Activated CD8-positive, alpha-beta memory T cell treated with anti-CD3 and anti-CD28 coated beads, Interleukin-2, amount 10 ng/mL, durations not matched to agents 7 days and 5 days (primary cell): ENCODE measurements around the gene GFRA1. TPM values are rescaled to one million over a fixed set of nuclear protein-coding genes. Genes with fewer than 3 reads are reported as not detected.

ENCODE experiments used
- ATAC-seq: fragments of 150-1000 bp; cut with Tn5 transposase; one replicate; pipeline ENCODE4 v1.10.0; 2021; ENCODE audit warnings: moderate library complexity
- CTCF ChIA-PET: fragments of 350-600 bp; sonication (Branson Sonifier 250); formaldehyde crosslinking; loops from one replicate; lab custom pipeline; 2021; ENCODE audit warnings: antibody characterized with exemption; lab: Charles Lee
- DNase-seq: peaks from one replicate; pipeline ENCODE4 v3.0.0-alpha.2; 2020
- H3K27ac Mint-ChIP-seq: one replicate; pipeline ENCODE4 v1.8.0; 2021; ENCODE audit warnings: mild to moderate bottlenecking, mixed read lengths
- H3K27me3 Mint-ChIP-seq: one replicate; pipeline ENCODE4 v1.8.0; 2021; ENCODE audit warnings: mixed read lengths
- H3K36me3 Mint-ChIP-seq: one replicate; pipeline ENCODE4 v1.8.0; 2021; ENCODE audit warnings: mild to moderate bottlenecking, mixed read lengths
- H3K4me1 Mint-ChIP-seq: one replicate; pipeline ENCODE4 v1.8.0; 2021; ENCODE audit warnings: mixed read lengths
- H3K4me3 Mint-ChIP-seq: one replicate; pipeline ENCODE4 v1.8.0; 2021; ENCODE audit warnings: mild to moderate bottlenecking, moderate library complexity, mixed read lengths
- H3K9me3 Mint-ChIP-seq: one replicate; pipeline ENCODE4 v1.8.0; 2022; ENCODE audit warnings: low read depth, mixed read lengths
- total RNA-seq, 2 experiments: library from RNA; stranded (reverse); gene quantifications; one replicate each; pipeline ENCODE4 v1.2.3, GENCODE V29; 2021

Gene GFRA1
- total RNA-seq, 2 experiments from 2014 or later = not detected

DNA sequence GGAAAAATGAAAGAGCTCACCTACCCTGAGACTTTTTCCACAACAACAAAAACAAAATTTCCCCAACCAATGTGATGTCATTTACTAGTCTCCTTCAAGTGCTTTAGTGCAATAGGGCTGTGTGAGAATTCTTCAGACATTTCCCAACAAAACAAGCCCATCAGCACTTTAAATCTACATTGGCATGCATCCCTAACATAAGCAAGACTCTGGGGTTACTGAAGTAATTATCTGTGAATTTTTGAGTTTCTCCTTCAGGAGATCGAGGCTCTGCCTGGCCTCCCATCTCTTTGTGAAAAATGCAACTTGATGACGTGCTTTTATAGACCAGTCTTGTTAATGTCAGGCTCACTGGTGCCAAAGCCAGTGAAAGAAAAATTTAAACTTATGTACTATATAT is 255.6 kb downstream of the GFRA1 start:
- H3K4me3 Mint-ChIP-seq = no peak overlapping the region
- H3K27me3 Mint-ChIP-seq = no peaks in the 10 kb centered on the region
- DNase-seq (no peak), ATAC-seq (no peak)
- CTCF ChIA-PET = no interaction called here
- no peaks in the 10 kb centered on the region for H3K9me3 Mint-ChIP-seq
- no peak overlapping the region for H3K27ac Mint-ChIP-seq
- H3K36me3 Mint-ChIP-seq = no peaks in the 10 kb centered on the region
- no peaks in the 10 kb centered on the region for H3K4me1 Mint-ChIP-seq

DNA sequence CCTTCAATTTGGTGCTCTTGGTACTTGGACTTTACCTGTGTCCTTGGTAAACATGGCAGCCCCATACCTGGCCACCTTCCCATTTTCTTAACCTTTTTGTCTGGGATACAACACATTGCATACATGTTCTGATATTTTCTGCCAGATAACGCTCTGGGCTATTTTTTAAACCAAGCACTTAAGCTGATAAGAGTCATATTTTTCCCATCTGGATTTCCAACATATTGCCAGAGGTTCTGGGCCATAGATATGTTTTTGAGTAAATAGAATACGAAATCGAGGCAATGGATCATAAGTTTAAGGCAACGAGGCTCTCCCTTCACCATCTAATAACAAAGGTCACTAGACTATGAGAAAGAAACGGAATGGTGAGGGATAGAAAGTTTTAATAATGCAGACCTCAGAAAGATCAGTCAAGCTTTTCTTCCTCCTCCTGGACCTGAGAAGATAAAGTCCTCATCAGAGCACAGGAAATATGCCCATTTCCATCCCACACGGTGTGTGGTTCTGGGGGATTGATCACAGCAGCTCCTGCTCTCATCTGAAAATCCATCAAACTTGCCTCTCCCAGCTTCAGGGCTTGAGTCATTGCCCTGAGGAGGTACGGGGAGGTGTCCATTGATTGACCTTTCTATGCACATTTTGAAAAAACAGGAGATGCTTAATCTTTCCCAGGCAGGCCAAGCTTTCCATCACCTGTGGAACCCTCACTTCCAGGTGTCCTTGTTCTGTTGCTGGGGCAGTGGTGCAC is 257.2 kb downstream of the GFRA1 start:
- CTCF ChIA-PET = no interaction called here
- no peak overlapping the region for H3K4me3 Mint-ChIP-seq
- no peaks in the 10 kb centered on the region for H3K36me3 Mint-ChIP-seq
- DNase-seq = no peak
- H3K9me3 Mint-ChIP-seq = no peaks in the 10 kb centered on the region
- no peak overlapping the region for H3K27ac Mint-ChIP-seq
- no peaks in the 10 kb centered on the region for H3K27me3 Mint-ChIP-seq
- no peaks in the 10 kb centered on the region for H3K4me1 Mint-ChIP-seq
- ATAC-seq = no peak

GRCh38 chr10:116014871-116015582 is 258.0 kb downstream of the GFRA1 start:
- DNase-seq (no peak), ATAC-seq (no peak)
- no peaks in the 10 kb centered on the region for H3K27me3 Mint-ChIP-seq
- H3K9me3 Mint-ChIP-seq = no peaks in the 10 kb centered on the region
- H3K4me3 Mint-ChIP-seq = no peak overlapping the region
- CTCF ChIA-PET = no interaction called here
- no peak overlapping the region for H3K27ac Mint-ChIP-seq
- no peaks in the 10 kb centered on the region for H3K4me1 Mint-ChIP-seq
- no peaks in the 10 kb centered on the region for H3K36me3 Mint-ChIP-seq

- no peaks in the 10 kb centered on the region for H3K4me1 Mint-ChIP-seq
- DNase-seq = no peak
- H3K27ac Mint-ChIP-seq = no peak overlapping the region
- no peak for ATAC-seq
- CTCF ChIA-PET = no interaction called here
- H3K4me3 Mint-ChIP-seq = no peak overlapping the region
- H3K36me3 Mint-ChIP-seq = no peaks in the 10 kb centered on the region
- H3K27me3 Mint-ChIP-seq = no peaks in the 10 kb centered on the region
- H3K9me3 Mint-ChIP-seq = no peaks in the 10 kb centered on the region
Observed at GRCh38 chr10:116014326-116014725, 258.7 kb downstream of the GFRA1 start.

DNA sequence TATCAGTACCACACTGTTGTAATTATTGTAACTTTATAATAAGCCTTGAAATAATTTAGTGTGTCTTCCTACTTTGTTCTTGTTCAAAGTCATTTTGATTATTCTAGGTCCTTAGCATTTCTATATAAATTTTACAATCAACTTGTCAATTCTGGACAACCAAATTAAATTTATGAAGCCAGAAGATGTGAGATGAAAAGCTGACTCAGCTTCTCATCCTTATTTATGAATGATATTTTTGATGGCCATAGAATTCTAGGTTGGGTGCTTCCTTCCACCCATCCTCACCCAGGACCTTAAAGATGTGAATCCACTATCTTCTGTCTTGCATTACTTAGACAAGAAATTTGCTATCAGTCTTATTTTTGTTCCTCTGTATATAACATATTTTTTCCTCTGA is 261.1 kb downstream of the GFRA1 start:
- Mint-ChIP-seq H3K9me3 (no peaks in the 10 kb centered on the region), H3K4me1 (no peaks in the 10 kb centered on the region), H3K36me3 (no peaks in the 10 kb centered on the region), H3K4me3 (no peak overlapping the region), H3K27ac (no peak overlapping the region), H3K27me3 (no peaks in the 10 kb centered on the region)
- ATAC-seq (no peak), DNase-seq (no peak)
- CTCF ChIA-PET = no interaction called here

GRCh38 chr10:116007256-116007891 is 265.6 kb downstream of the GFRA1 start:
- no peak overlapping the region for H3K27ac Mint-ChIP-seq
- ATAC-seq = no peak
- H3K36me3 Mint-ChIP-seq = no peaks in the 10 kb centered on the region
- H3K27me3 Mint-ChIP-seq = no peaks in the 10 kb centered on the region
- no peak overlapping the region for H3K4me3 Mint-ChIP-seq
- no peak for DNase-seq
- CTCF ChIA-PET = no interaction called here
- H3K9me3 Mint-ChIP-seq = no peaks in the 10 kb centered on the region
- H3K4me1 Mint-ChIP-seq = no peaks in the 10 kb centered on the region

Other genes starting within 250 kb of the GFRA1 start
- not detected for gene CCDC172, start 51.2 kb upstream of the GFRA1 start, total RNA-seq
- not detected for gene PNLIPRP3, start 154.6 kb upstream of the GFRA1 start, total RNA-seq